Measurements from ENCODE around the gene ARHGEF11. TPM values are rescaled to one million over a fixed set of nuclear protein-coding genes. Genes with fewer than 3 reads are reported as not detected.

ARHGEF11 gene
- total and polyA plus RNA-seq, 4 donors: 14.2 to 44.1 (median 31.9) TPM

DNA sequence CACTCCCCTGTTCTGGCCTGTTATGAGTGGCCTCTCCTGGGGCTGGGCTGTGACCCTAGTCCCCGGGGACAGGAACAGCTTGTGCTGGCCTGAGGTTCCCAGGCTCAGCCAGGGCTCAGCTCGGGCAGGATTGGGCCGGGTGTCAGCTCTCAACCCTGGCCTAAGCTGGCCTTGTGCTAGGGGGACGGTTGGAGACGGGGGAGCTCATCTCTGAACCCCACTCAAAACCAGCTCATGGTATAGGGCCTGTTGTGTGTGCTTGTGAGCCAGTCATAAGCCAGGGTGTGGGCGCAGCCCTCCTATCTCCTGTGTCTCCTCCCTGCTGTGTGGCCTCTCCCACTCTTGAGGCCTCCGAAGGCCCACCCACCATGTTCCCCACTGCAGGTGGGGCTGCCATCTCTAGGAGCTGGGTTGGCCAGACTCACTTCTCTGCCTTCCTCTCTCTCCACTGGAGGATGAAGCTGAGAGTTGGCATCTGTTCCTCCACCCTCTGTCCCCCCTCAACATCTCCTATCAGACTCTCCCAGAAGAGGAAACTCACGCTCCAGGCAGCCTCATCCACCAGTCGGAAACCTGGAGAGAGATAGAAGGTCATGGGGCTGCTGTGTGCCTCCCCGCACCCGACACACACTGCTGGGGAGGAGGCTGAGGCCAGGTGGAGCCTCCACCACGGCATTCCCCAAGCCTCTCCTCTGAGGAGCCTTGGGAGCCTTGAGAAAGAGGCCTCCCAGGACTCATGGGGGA is 150.7 kb downstream of the ARHGEF11 start:
- Histone ChIP-seq H3K9ac (ENCODE audit: insufficient read depth in 1 of 2, low read length in 2 of 2) (peak overlapping the region in 1 of 2 donors; percentile 10), H3K36me3 (ENCODE audit: control insufficient read depth in 4 of 4, insufficient read depth in 4 of 4, low read length in 4 of 4) (no peaks in the 10 kb centered on the region), H3K27ac (ENCODE audit: low read depth in 1 of 2, low read length in 1 of 2) (peak overlapping the region; percentile 71 to 92), H3K27me3 (ENCODE audit: control insufficient read depth in 3 of 3, insufficient read depth in 3 of 3, low read length in 2 of 3) (peaks cover 0 to 8% (median 0%) of the 10 kb centered on the region in 3 donors), H3K4me1 (ENCODE audit: control insufficient read depth in 5 of 5, insufficient read depth in 5 of 5, low read length in 5 of 5) (peaks cover 0 to 60% (median 16%) of the 10 kb centered on the region in 5 donors), H3K4me3 (peak overlapping the region; percentile 21), H3K9me3 (ENCODE audit: control insufficient read depth in 4 of 4, insufficient read depth in 3 of 4, low read length in 3 of 4) (no peaks in the 10 kb centered on the region)
- TF ChIP-seq, protein P1, sequence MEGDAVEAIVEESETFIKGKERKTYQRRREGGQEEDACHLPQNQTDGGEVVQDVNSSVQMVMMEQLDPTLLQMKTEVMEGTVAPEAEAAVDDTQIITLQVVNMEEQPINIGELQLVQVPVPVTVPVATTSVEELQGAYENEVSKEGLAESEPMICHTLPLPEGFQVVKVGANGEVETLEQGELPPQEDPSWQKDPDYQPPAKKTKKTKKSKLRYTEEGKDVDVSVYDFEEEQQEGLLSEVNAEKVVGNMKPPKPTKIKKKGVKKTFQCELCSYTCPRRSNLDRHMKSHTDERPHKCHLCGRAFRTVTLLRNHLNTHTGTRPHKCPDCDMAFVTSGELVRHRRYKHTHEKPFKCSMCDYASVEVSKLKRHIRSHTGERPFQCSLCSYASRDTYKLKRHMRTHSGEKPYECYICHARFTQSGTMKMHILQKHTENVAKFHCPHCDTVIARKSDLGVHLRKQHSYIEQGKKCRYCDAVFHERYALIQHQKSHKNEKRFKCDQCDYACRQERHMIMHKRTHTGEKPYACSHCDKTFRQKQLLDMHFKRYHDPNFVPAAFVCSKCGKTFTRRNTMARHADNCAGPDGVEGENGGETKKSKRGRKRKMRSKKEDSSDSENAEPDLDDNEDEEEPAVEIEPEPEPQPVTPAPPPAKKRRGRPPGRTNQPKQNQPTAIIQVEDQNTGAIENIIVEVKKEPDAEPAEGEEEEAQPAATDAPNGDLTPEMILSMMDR (IDR thresholded peaks at IDR 0.05; ENCODE audit: control extremely low read depth, extremely low read depth): no peak
- 51 to 52% methylated on average over 12 of the region's 12 CpGs for WGBS, 2 donors
- DNase-seq (peak; percentile 49 to 67 (median 50)), ATAC-seq (ENCODE audit: insufficient read depth, low FRiP score) (no peak)

DNA sequence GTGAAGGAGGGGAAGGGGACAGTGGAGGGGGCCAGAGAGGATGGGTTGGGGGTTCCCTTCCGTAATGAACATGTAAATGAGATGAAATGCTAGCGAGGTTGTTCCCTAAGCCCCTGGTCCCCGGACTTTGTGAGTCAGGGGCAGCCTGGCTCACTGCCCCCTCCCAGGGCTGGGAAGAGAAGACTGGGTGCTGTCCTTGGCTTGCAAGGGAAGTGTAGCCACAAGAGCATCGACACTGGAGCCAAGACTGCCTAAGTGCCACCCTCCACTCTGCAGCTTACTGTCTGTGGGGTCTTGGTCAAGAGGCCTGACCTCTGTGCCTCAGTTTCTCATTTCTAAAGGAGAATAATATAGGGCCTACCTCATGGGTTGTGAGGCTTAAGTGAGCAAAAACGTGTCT is 151.5 kb downstream of the ARHGEF11 start:
- ATAC-seq (ENCODE audit: insufficient read depth, low FRiP score) (no peak), DNase-seq (peak in 1 of 3 donors; percentile 52)
- peak overlapping the region; percentile 71 to 92 for H3K27ac ChIP-seq (ENCODE audit: low read depth in 1 of 2, low read length in 1 of 2)
- TF ChIP-seq, protein P1 (IDR thresholded peaks at IDR 0.05; ENCODE audit: control extremely low read depth, extremely low read depth): no peak
- peak overlapping the region in 1 of 2 donors; percentile 61 for H3K9ac ChIP-seq (ENCODE audit: insufficient read depth in 1 of 2, low read length in 2 of 2)
- H3K36me3 ChIP-seq (ENCODE audit: control insufficient read depth in 4 of 4, insufficient read depth in 4 of 4, low read length in 4 of 4): no peaks in the 10 kb centered on the region
- peaks cover 0 to 51% (median 12%) of the 10 kb centered on the region in 5 donors for H3K4me1 ChIP-seq (ENCODE audit: control insufficient read depth in 5 of 5, insufficient read depth in 5 of 5, low read length in 5 of 5)
- peak overlapping the region; percentile 66 for H3K4me3 ChIP-seq
- peaks cover 0 to 8% (median 0%) of the 10 kb centered on the region in 3 donors for H3K27me3 ChIP-seq (ENCODE audit: control insufficient read depth in 3 of 3, insufficient read depth in 3 of 3, low read length in 2 of 3)
- H3K9me3 ChIP-seq (ENCODE audit: control insufficient read depth in 4 of 4, insufficient read depth in 3 of 4, low read length in 3 of 4): no peaks in the 10 kb centered on the region
- 20% methylated on average over 5 of the region's 5 CpGs for WGBS, 2 donors

DNA sequence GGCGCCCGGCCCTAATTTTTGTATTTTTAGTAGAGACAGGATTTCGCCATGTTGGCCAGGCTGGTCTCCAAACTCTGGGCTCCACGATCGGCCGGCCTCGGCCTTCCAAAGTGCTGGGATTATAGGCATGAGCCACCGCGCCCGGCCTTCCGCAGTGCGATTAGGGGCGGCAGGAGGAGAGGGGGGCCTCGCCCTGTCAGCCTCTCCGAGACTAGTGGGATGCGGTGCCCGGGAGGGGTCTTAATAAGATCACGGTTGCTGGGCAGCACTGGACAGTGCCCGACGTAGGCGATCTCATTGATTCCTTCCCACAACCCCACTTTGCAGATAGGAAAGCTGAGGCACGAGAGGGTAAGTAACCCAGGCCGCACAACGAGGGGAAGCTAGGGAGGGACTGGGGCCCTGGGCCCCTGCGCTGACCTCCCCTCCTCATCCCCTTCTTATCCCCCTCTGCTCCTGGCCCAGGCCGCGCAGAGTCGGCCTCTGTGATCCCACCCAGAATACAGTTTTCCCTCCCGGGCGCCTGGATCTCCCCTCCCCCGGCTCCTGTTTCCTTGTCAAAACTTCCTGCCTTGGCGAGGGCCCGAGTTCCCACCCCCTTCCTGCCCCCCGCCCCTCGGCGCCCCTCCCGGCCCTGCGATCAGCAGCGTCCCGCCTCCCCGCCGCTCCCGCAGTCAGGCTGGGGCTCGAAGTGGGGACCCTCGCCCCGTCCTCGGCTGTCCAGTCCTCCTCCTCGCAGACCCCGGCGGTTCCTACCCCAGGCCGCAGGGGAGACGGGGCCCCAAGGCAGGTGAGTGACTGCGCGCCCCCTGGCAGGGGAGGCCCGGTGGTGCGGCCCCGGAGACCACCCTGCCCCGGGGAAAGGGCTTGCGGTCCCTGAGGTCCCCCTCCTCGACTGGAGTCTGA is 152.2 kb downstream of the ARHGEF11 start, which contains the start of gene PEAR1:
Gene PEAR1, plus strand, starts transcription at position 671 of the 906 bp plus-strand sequence. CDS start 10,209 bp downstream, outside the sequence.
- Histone ChIP-seq H3K9ac (ENCODE audit: insufficient read depth in 1 of 2, low read length in 2 of 2) (peak within 1 kb of the TSS in 1 of 2 donors; percentile 63), H3K27me3 (ENCODE audit: control insufficient read depth in 3 of 3, insufficient read depth in 3 of 3, low read length in 2 of 3) (peaks cover 0 to 8% (median 0%) of the 10 kb centered on the region in 3 donors), H3K9me3 (ENCODE audit: control insufficient read depth in 4 of 4, insufficient read depth in 3 of 4, low read length in 3 of 4) (no peaks in the 10 kb centered on the region), H3K27ac (ENCODE audit: low read depth in 1 of 2, low read length in 1 of 2) (peak within 1 kb of the TSS; percentile 71 to 92), H3K4me3 (peak within 1 kb of the TSS; percentile 66), H3K4me1 (ENCODE audit: control insufficient read depth in 5 of 5, insufficient read depth in 5 of 5, low read length in 5 of 5) (peaks cover 0 to 44% (median 10%) of the 10 kb centered on the region in 5 donors), H3K36me3 (ENCODE audit: control insufficient read depth in 4 of 4, insufficient read depth in 4 of 4, low read length in 4 of 4) (no peaks in the 10 kb centered on the region)
- WGBS, 2 donors: 8 to 15% methylated on average over 52 to 60 of the region's 60 CpGs
- DNase-seq (peak; percentile 86 to 92 (median 87)), ATAC-seq (ENCODE audit: insufficient read depth, low FRiP score) (no peak)
- TF ChIP-seq, protein P1 (IDR thresholded peaks at IDR 0.05; ENCODE audit: control extremely low read depth, extremely low read depth): no peak

All from lung (tissue), 12 donors.